Stomach (tissue), 9 donors: ENCODE data around the gene KLK11. TPM values are rescaled to one million over a fixed set of nuclear protein-coding genes. Genes with fewer than 3 reads are reported as not detected.

Source experiments
- DNase-seq, 2 donors: peaks; one replicate each; pipeline versions ENCODE4 v3.0.0 to v3.0.0-alpha.2; 2013 to 2019
- H3K27ac ChIP-seq, 5 donors: fragments of 200-600 bp in 4 of 5; sonication (generic) in 4 of 5; one replicate each; pipeline ENCODE4 v1.5.1; 2013 to 2019; ENCODE audit warnings: mild to moderate bottlenecking in 1 of 5, moderate library complexity in 1 of 5
- H3K27me3 ChIP-seq, 3 donors: fragments of 200-600 bp; sonication (generic); one replicate each; pipeline ENCODE4 v1.5.1; 2017 to 2019; ENCODE audit warnings: mixed run types in 1 of 3
- H3K36me3 ChIP-seq, 4 donors: fragments of 200-600 bp; sonication (generic); 1 replicate in 3 of 4; 2 replicates in 1 of 4; pipeline ENCODE4 v1.5.1; 2016 to 2019
- H3K4me1 ChIP-seq, 4 donors: fragments of 200-600 bp; sonication (generic); one replicate each; pipeline ENCODE4 v1.5.1; 2016 to 2019
- H3K4me3 ChIP-seq, 4 donors: fragments of 200-600 bp; sonication (generic) in 3 of 4; one replicate each; pipeline ENCODE4 v1.5.1; 2016 to 2019; ENCODE audit warnings: mild to moderate bottlenecking in 1 of 4
- H3K9me3 ChIP-seq, 4 donors: fragments of 200-600 bp; sonication (generic); one replicate each; pipeline ENCODE4 v1.5.1; 2016 to 2019
- CTCF ChIP-seq, 7 experiments: fragments of 450-650 bp in 4 of 7; fragments of 200-600 bp in 3 of 7; sonication (generic) in 3 of 7; IDR thresholded peaks; one replicate each; pipeline ENCODE4 v1.5.1; 2016 to 2019; ENCODE audit warnings: antibody characterized with exemption in 7 of 7, control low read depth in 2 of 7, mild to moderate bottlenecking in 1 of 7
- EP300 ChIP-seq: sonication (generic); formaldehyde crosslinking; IDR thresholded peaks from one replicate; pipeline ENCODE4 v1.6.1; 2017; ENCODE audit warnings: antibody characterized with exemption
- POLR2A ChIP-seq, 4 donors: fragments of 450-650 bp; IDR thresholded peaks; one replicate each; pipeline ENCODE4 v1.6.1; 2016; ENCODE audit warnings: antibody characterized with exemption in 4 of 4, control low read depth in 2 of 4, mild to moderate bottlenecking in 1 of 4, moderate library complexity in 1 of 4
- POLR2AphosphoS5 ChIP-seq, 3 donors: sonication (generic); formaldehyde crosslinking; IDR thresholded peaks; one replicate each; pipeline ENCODE4 v1.6.1; 2016; ENCODE audit warnings: antibody characterized with exemption in 3 of 3
- WGBS, 5 donors: extraction: QIAGEN DNeasy Blood & Tissue Kit in 3 of 5; methylation state at CpG; one replicate each; pipeline versions ENCODE4 v1.1.5 to v1.1.7; 2013 to 2018; 5-methylcytosine and 5-hydroxymethylcytosine counted together
- intact Hi-C: fragments of 100-400 bp; cut with DNase I; formaldehyde crosslinking; loops from one replicate; pipeline ENCODE4 v1.15.1; 2023; ENCODE audit warnings: low total_unique reads
- polyA plus RNA-seq, 3 donors: library from polyadenylated mRNA; stranded (reverse); fragments of 200-250 nt; gene quantifications; one replicate each; pipeline ENCODE4 v1.2.3, GENCODE V29; 2013
- total RNA-seq, 5 donors: library from RNA; depleted of rRNA; stranded (reverse); fragments of >200 nt; gene quantifications; one replicate each; pipeline versions ENCODE4 v1.1.0 to v1.2.3, GENCODE V29; 2014 to 2016
- donor health status: healthy with polysubstance abuse.
- donor health status: Bipolar disorder and iron deficiency.
- donor health status: healthy.

KLK11 gene
- total and polyA plus RNA-seq, 8 donors = 1.8 to 152 (median 41.1) TPM; not detected in 1

- no peak overlapping the region for H3K27ac ChIP-seq
- no peak for TF ChIP-seq POLR2A (IDR thresholded peaks at IDR 0.05)
- no peak for TF ChIP-seq EP300
- TF ChIP-seq CTCF (IDR thresholded peaks at IDR 0.05) = no peak
- no peak for TF ChIP-seq POLR2AphosphoS5 (IDR thresholded peaks at IDR 0.05)
- no peak for DNase-seq
- intact Hi-C loops = no loop called here
- WGBS, 5 donors = 61 to 76% (median 72%) methylated on average over 2 to 4 of the region's 4 CpGs
- H3K4me1 ChIP-seq = no peaks in the 10 kb centered on the region
- H3K36me3 ChIP-seq = no peaks in the 10 kb centered on the region
- peaks cover 0 to 88% (median 26%) of the 10 kb centered on the region in 3 donors for H3K27me3 ChIP-seq
- H3K9me3 ChIP-seq = no peaks in the 10 kb centered on the region
- no peak overlapping the region for H3K4me3 ChIP-seq
These were observed 44.2 kb downstream of the KLK11 start for GRCh38 chr19:50982186-50982585.

- no peaks in the 10 kb centered on the region for H3K36me3 ChIP-seq
- H3K4me1 ChIP-seq = no peaks in the 10 kb centered on the region
- H3K27ac ChIP-seq = no peak overlapping the region
- H3K4me3 ChIP-seq = no peak overlapping the region
- TF ChIP-seq POLR2AphosphoS5 (IDR thresholded peaks at IDR 0.05) (no peak), POLR2A (IDR thresholded peaks at IDR 0.05) (no peak), CTCF (IDR thresholded peaks at IDR 0.05) (no peak), EP300 (no peak)
- peaks cover 0 to 87% (median 26%) of the 10 kb centered on the region in 3 donors for H3K27me3 ChIP-seq
- intact Hi-C loops = no loop called here
- H3K9me3 ChIP-seq = no peaks in the 10 kb centered on the region
- WGBS, 5 donors = 52 to 67% (median 58%) methylated on average over 10 to 11 of the region's 11 CpGs
- no peak for DNase-seq
These were observed 44.7 kb downstream of the KLK11 start for GRCh38 chr19:50981587-50982146.

- no peaks in the 10 kb centered on the region for H3K4me1 ChIP-seq
- intact Hi-C loops = no loop called here
- H3K27ac ChIP-seq = no peak overlapping the region
- no peak overlapping the region for H3K4me3 ChIP-seq
- 51 to 65% (median 60%) methylated on average over 13 of the region's 13 CpGs for WGBS, 5 donors
- peaks cover 3 to 95% (median 26%) of the 10 kb centered on the region in 3 donors for H3K27me3 ChIP-seq
- DNase-seq = no peak
- H3K36me3 ChIP-seq = no peaks in the 10 kb centered on the region
- no peak for TF ChIP-seq POLR2AphosphoS5 (IDR thresholded peaks at IDR 0.05)
- no peak for TF ChIP-seq CTCF (IDR thresholded peaks at IDR 0.05)
- TF ChIP-seq POLR2A (IDR thresholded peaks at IDR 0.05) = no peak
- TF ChIP-seq EP300 = no peak
- H3K9me3 ChIP-seq = no peaks in the 10 kb centered on the region
These were observed 46.2 kb downstream of the KLK11 start for GRCh38 chr19:50980208-50980607.

- TF ChIP-seq POLR2A (IDR thresholded peaks at IDR 0.05) = no peak
- no peak for TF ChIP-seq EP300
- TF ChIP-seq POLR2AphosphoS5 (IDR thresholded peaks at IDR 0.05) = no peak
- no peak for TF ChIP-seq CTCF (IDR thresholded peaks at IDR 0.05)
- intact Hi-C loops = no loop called here
- no peaks in the 10 kb centered on the region for H3K4me1 ChIP-seq
- no peak overlapping the region for H3K4me3 ChIP-seq
- H3K9me3 ChIP-seq = no peaks in the 10 kb centered on the region
- peaks cover 3 to 94% (median 26%) of the 10 kb centered on the region in 3 donors for H3K27me3 ChIP-seq
- WGBS, 5 donors = 38 to 45% (median 38%) methylated on average over 7 to 8 of the region's 8 CpGs
- DNase-seq = no peak
- H3K27ac ChIP-seq = no peak overlapping the region
- H3K36me3 ChIP-seq = no peaks in the 10 kb centered on the region
These were observed 46.7 kb downstream of the KLK11 start for GRCh38 chr19:50979758-50980157.
